Measurements from ENCODE around the gene SH3TC1.

DNA sequence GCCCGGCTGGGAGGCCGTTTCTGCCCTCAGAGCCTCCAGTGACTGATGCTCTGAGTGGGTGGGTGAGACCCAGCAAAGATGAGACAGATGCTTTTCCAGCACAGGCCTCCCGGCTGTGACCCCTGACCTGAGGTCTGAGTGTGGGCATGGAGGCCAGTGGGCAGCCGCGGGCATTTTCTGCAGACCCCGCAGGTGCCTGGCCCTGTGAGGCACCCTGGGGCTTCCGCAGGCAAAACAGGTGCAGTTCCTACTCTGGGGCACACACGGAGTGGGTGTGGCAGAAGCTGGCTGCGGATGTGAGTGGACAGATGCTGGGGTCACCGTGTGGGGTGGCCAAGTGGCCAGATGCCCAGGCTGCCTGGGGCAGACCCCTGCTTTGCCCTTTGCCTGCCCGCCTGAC is 85.3 kb downstream of the SH3TC1 start:
- TF ChIP-seq, protein P1, sequence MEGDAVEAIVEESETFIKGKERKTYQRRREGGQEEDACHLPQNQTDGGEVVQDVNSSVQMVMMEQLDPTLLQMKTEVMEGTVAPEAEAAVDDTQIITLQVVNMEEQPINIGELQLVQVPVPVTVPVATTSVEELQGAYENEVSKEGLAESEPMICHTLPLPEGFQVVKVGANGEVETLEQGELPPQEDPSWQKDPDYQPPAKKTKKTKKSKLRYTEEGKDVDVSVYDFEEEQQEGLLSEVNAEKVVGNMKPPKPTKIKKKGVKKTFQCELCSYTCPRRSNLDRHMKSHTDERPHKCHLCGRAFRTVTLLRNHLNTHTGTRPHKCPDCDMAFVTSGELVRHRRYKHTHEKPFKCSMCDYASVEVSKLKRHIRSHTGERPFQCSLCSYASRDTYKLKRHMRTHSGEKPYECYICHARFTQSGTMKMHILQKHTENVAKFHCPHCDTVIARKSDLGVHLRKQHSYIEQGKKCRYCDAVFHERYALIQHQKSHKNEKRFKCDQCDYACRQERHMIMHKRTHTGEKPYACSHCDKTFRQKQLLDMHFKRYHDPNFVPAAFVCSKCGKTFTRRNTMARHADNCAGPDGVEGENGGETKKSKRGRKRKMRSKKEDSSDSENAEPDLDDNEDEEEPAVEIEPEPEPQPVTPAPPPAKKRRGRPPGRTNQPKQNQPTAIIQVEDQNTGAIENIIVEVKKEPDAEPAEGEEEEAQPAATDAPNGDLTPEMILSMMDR (IDR thresholded peaks at IDR 0.05 in 2 of 3, conservative IDR thresholded peaks at IDR 0.05 in 1 of 3; ENCODE audit: control insufficient read depth in 2 of 3, extremely low read depth in 1 of 3, insufficient read depth in 1 of 3, low read depth in 3 of 3, low read length in 3 of 3): no peak
- no peak for TF ChIP-seq CHD2 (IDR thresholded peaks at IDR 0.05; ENCODE audit: borderline replicate concordance, low read depth, low read length)
- TF ChIP-seq TAF1 (IDR thresholded peaks at IDR 0.05; ENCODE audit: borderline replicate concordance, low read depth, low read length): no peak
- TF ChIP-seq BACH1 (IDR thresholded peaks at IDR 0.05; ENCODE audit: borderline replicate concordance): no peak
- TF ChIP-seq MTA3 (IDR thresholded peaks at IDR 0.05; ENCODE audit: borderline replicate concordance, low read length): no peak
- no peak for TF ChIP-seq HDAC2 (IDR thresholded peaks at IDR 0.05)
- no peak for TF ChIP-seq ZNF274 (IDR thresholded peaks at IDR 0.05; ENCODE audit: insufficient read depth, insufficient read length)
- TF ChIP-seq, protein P2, sequence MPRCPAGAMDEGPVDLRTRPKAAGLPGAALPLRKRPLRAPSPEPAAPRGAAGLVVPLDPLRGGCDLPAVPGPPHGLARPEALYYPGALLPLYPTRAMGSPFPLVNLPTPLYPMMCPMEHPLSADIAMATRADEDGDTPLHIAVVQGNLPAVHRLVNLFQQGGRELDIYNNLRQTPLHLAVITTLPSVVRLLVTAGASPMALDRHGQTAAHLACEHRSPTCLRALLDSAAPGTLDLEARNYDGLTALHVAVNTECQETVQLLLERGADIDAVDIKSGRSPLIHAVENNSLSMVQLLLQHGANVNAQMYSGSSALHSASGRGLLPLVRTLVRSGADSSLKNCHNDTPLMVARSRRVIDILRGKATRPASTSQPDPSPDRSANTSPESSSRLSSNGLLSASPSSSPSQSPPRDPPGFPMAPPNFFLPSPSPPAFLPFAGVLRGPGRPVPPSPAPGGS (IDR thresholded peaks at IDR 0.05; ENCODE audit: borderline replicate concordance, insufficient read depth, low read depth, low read length, poor library complexity, severe bottlenecking): no peak
- TF ChIP-seq EP300 (IDR thresholded peaks at IDR 0.05; ENCODE audit: borderline replicate concordance in 1 of 2, control insufficient read depth in 1 of 2, low read depth in 2 of 2, low read length in 2 of 2): no peak
- no peak for TF ChIP-seq NR2C2 (IDR thresholded peaks at IDR 0.05; ENCODE audit: borderline replicate concordance, control insufficient read depth, insufficient read length, low read depth)
- TF ChIP-seq, protein P3, sequence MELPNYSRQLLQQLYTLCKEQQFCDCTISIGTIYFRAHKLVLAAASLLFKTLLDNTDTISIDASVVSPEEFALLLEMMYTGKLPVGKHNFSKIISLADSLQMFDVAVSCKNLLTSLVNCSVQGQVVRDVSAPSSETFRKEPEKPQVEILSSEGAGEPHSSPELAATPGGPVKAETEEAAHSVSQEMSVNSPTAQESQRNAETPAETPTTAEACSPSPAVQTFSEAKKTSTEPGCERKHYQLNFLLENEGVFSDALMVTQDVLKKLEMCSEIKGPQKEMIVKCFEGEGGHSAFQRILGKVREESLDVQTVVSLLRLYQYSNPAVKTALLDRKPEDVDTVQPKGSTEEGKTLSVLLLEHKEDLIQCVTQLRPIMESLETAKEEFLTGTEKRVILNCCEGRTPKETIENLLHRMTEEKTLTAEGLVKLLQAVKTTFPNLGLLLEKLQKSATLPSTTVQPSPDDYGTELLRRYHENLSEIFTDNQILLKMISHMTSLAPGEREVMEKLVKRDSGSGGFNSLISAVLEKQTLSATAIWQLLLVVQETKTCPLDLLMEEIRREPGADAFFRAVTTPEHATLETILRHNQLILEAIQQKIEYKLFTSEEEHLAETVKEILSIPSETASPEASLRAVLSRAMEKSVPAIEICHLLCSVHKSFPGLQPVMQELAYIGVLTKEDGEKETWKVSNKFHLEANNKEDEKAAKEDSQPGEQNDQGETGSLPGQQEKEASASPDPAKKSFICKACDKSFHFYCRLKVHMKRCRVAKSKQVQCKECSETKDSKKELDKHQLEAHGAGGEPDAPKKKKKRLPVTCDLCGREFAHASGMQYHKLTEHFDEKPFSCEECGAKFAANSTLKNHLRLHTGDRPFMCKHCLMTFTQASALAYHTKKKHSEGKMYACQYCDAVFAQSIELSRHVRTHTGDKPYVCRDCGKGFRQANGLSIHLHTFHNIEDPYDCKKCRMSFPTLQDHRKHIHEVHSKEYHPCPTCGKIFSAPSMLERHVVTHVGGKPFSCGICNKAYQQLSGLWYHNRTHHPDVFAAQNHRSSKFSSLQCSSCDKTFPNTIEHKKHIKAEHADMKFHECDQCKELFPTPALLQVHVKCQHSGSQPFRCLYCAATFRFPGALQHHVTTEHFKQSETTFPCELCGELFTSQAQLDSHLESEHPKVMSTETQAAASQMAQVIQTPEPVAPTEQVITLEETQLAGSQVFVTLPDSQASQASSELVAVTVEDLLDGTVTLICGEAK (IDR thresholded peaks at IDR 0.05; ENCODE audit: borderline replicate concordance): no peak
- TF ChIP-seq RAD51 (IDR thresholded peaks at IDR 0.05): no peak
- no peak for TF ChIP-seq MAX (IDR thresholded peaks at IDR 0.05; ENCODE audit: low read depth, low read length)

All from GM12878 (cell line).